ENCODE data around the gene LZIC.

The LZIC gene

DNA sequence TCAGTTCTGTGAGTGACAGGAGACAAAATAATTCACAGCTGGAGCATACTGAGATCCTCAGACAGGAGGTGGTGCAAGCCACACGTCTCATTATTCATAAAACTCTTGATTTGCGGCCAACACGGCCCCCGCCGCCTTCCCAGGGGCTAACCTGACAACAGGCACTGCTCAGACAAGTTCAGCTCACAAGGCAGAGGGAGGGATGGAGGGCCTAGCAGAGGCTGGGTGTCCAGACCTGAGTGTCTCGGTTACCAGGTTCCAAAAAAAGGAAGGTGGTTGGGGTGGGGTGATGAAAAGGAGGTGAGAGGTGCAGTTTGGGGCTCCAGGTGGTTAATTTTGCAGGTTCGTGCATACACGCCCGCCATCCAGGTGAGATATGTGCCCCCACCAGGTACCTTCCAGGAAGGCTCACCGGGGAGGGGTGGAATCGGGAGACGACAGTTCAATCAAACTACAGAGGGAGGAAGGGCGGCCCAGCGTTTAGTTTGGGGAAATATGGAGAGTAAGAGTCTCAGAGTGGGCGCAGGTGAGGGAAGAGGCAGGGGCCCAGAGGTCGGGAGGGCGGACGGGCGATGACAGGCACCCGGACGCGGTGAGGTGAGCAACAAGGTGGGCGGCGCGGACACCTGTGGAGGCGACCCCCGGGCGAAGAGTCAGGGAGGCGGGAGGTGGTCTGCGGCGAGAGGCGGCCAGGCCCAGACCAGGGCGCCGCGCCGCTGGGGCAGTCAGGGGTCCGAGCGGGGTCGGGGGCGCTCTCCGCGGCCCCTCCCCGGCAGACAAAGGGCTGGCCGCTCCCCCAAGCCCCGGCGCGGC is 33.8 kb downstream of the LZIC start:
- Histone ChIP-seq H3K4me3 (ENCODE audit: low read length) (peak overlapping the region; percentile 80), H3K4me1 (ENCODE audit: control insufficient read depth, insufficient read depth, low read length) (peaks cover 23% of the 10 kb centered on the region), H3K27me3 (ENCODE audit: control insufficient read depth, insufficient read depth, low read length) (no peaks in the 10 kb centered on the region), H3K36me3 (ENCODE audit: insufficient read depth, low read length) (no peaks in the 10 kb centered on the region), H3K9me3 (replicated peaks; ENCODE audit: low read length) (no peaks in the 10 kb centered on the region), H3K9ac (ENCODE audit: low read depth, low read length) (peak overlapping the region; percentile 84), H3K4me2 (ENCODE audit: low read length) (peak overlapping the region; percentile 98)

DNA sequence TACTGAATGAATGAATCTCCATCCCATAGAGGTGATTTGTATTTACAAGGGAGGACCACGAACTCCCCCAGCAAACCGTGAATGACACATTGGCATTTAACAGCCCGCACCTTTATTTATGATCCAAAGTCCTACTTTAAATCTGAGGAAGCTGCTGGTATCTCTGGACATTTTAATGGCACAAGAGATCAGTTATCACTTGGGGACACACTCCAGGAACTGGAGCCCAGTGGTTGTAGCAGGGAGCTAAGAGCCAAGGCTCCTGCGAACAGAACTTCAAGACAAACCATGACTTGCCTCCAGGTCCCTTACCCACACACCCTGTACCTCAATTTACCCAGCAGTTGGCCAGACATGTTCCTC is 34.3 kb downstream of the LZIC start:
- H3K4me1 ChIP-seq (ENCODE audit: control insufficient read depth, insufficient read depth, low read length): peaks cover 23% of the 10 kb centered on the region
- peak overlapping the region; percentile 84 for H3K9ac ChIP-seq (ENCODE audit: low read depth, low read length)
- peak overlapping the region; percentile 80 for H3K4me3 ChIP-seq (ENCODE audit: low read length)
- peak overlapping the region; percentile 98 for H3K4me2 ChIP-seq (ENCODE audit: low read length)
- no peaks in the 10 kb centered on the region for H3K9me3 ChIP-seq (replicated peaks; ENCODE audit: low read length)
- no peaks in the 10 kb centered on the region for H3K36me3 ChIP-seq (ENCODE audit: insufficient read depth, low read length)
- no peaks in the 10 kb centered on the region for H3K27me3 ChIP-seq (ENCODE audit: control insufficient read depth, insufficient read depth, low read length)

- H3K4me1 ChIP-seq (ENCODE audit: control insufficient read depth, insufficient read depth, low read length): peaks cover 23% of the 10 kb centered on the region
- no peak overlapping the region for H3K9ac ChIP-seq (ENCODE audit: low read depth, low read length)
- no peaks in the 10 kb centered on the region for H3K9me3 ChIP-seq (replicated peaks; ENCODE audit: low read length)
- no peak overlapping the region for H3K4me2 ChIP-seq (ENCODE audit: low read length)
- no peak overlapping the region for H3K4me3 ChIP-seq (ENCODE audit: low read length)
- H3K27me3 ChIP-seq (ENCODE audit: control insufficient read depth, insufficient read depth, low read length): no peaks in the 10 kb centered on the region
- no peaks in the 10 kb centered on the region for H3K36me3 ChIP-seq (ENCODE audit: insufficient read depth, low read length)
Observed at GRCh38 chr1:9907441-9907840, 35.8 kb downstream of the LZIC start.

DNA sequence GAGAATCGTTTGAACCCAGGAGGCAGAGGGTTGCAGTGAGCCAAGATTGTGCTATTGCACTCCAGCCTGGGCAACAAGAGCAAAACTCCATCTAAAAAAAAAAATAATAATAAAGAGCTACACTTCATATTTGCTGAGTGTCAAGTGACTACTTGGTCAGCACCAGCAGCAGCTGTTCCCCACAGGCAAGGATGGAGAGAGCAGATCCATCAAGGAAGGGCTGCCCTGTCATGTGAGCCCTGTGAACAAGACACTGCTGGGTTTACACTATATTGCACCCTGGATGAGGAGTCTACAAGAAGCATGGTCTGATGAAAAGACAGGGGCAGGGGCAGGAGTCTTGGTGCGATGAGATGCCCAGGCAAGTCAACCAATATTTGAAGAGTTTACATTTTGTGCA is 36.7 kb downstream of the LZIC start:
- H3K4me2 ChIP-seq (ENCODE audit: low read length): no peak overlapping the region
- no peak overlapping the region for H3K9ac ChIP-seq (ENCODE audit: low read depth, low read length)
- no peaks in the 10 kb centered on the region for H3K27me3 ChIP-seq (ENCODE audit: control insufficient read depth, insufficient read depth, low read length)
- no peak overlapping the region for H3K4me3 ChIP-seq (ENCODE audit: low read length)
- no peaks in the 10 kb centered on the region for H3K9me3 ChIP-seq (replicated peaks; ENCODE audit: low read length)
- H3K4me1 ChIP-seq (ENCODE audit: control insufficient read depth, insufficient read depth, low read length): peaks cover 23% of the 10 kb centered on the region
- no peaks in the 10 kb centered on the region for H3K36me3 ChIP-seq (ENCODE audit: insufficient read depth, low read length)

DNA sequence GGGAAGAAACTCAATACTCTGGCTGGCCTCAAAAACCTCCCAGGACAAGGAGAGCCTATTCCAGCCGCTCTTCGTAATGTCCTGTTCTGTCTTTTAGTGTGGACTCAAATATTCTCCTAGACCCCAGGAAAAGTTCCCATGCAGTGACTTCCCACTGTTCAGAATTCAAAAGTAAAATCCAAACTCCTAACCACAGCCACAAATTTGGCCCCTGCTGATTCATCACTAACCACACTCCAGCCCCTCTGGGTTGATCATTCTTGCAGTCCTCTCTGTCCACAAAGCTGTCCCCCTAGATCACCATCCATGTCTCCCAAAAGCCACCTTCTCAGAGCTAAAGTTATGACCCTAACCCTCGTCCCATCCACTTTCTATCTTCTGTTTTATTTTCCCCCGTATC is 38.2 kb downstream of the LZIC start:
- no peak overlapping the region for H3K4me2 ChIP-seq (ENCODE audit: low read length)
- H3K9me3 ChIP-seq (replicated peaks; ENCODE audit: low read length): no peaks in the 10 kb centered on the region
- H3K27me3 ChIP-seq (ENCODE audit: control insufficient read depth, insufficient read depth, low read length): no peaks in the 10 kb centered on the region
- no peaks in the 10 kb centered on the region for H3K36me3 ChIP-seq (ENCODE audit: insufficient read depth, low read length)
- no peak overlapping the region for H3K9ac ChIP-seq (ENCODE audit: low read depth, low read length)
- no peak overlapping the region for H3K4me3 ChIP-seq (ENCODE audit: low read length)
- H3K4me1 ChIP-seq (ENCODE audit: control insufficient read depth, insufficient read depth, low read length): peaks cover 16% of the 10 kb centered on the region

- H3K36me3 ChIP-seq (ENCODE audit: insufficient read depth, low read length): no peaks in the 10 kb centered on the region
- no peak overlapping the region for H3K4me3 ChIP-seq (ENCODE audit: low read length)
- no peaks in the 10 kb centered on the region for H3K27me3 ChIP-seq (ENCODE audit: control insufficient read depth, insufficient read depth, low read length)
- no peaks in the 10 kb centered on the region for H3K9me3 ChIP-seq (replicated peaks; ENCODE audit: low read length)
- no peak overlapping the region for H3K4me2 ChIP-seq (ENCODE audit: low read length)
- peaks cover 16% of the 10 kb centered on the region for H3K4me1 ChIP-seq (ENCODE audit: control insufficient read depth, insufficient read depth, low read length)
- H3K9ac ChIP-seq (ENCODE audit: low read depth, low read length): no peak overlapping the region
Observed at GRCh38 chr1:9904596-9904995, 38.6 kb downstream of the LZIC start.

DNA sequence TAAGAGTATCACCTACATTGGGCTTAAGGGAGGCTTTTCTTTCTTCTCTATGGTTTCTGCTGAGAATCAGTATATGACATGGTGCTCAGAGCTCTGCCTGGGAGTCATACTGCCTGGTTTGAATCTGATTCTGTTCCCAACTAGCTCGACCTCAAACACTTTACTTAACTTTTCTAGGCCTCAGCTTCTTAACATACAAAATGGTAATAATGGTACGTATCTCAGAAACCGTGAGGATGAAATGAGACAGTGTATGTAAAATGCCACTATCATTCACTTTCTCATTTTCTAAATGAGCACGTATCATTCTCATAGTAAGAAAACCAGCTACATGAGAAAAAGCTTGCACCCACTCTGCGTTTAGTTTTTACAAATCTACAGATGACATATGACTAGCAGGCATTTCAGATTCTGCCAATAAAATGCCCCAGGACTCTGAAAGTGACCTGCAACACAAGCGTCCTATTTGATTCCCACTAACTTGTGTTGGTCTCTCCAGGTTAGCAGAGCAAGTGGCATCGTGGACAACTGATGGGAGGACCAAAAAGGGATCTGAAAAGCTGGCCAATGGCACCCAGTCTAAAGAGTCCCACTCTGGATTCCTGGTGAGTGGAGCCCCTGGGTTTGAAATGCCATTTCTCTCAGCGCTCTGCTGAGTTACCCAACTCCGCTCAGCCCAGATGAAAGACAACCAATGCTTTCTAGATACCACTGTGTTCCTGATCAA is 39.2 kb downstream of the LZIC start:
- Histone ChIP-seq H3K36me3 (ENCODE audit: insufficient read depth, low read length) (no peaks in the 10 kb centered on the region), H3K4me2 (ENCODE audit: low read length) (no peak overlapping the region), H3K9me3 (replicated peaks; ENCODE audit: low read length) (no peaks in the 10 kb centered on the region), H3K27me3 (ENCODE audit: control insufficient read depth, insufficient read depth, low read length) (no peaks in the 10 kb centered on the region), H3K4me3 (ENCODE audit: low read length) (no peak overlapping the region), H3K9ac (ENCODE audit: low read depth, low read length) (no peak overlapping the region), H3K4me1 (ENCODE audit: control insufficient read depth, insufficient read depth, low read length) (peaks cover 10% of the 10 kb centered on the region)

GRCh38 chr1:9902060-9902452 is 41.1 kb downstream of the LZIC start:
- H3K27me3 ChIP-seq (ENCODE audit: control insufficient read depth, insufficient read depth, low read length): no peaks in the 10 kb centered on the region
- H3K4me3 ChIP-seq (ENCODE audit: low read length): no peak overlapping the region
- H3K4me1 ChIP-seq (ENCODE audit: control insufficient read depth, insufficient read depth, low read length): peaks cover 13% of the 10 kb centered on the region
- no peaks in the 10 kb centered on the region for H3K9me3 ChIP-seq (replicated peaks; ENCODE audit: low read length)
- no peak overlapping the region for H3K9ac ChIP-seq (ENCODE audit: low read depth, low read length)
- no peaks in the 10 kb centered on the region for H3K36me3 ChIP-seq (ENCODE audit: insufficient read depth, low read length)
- H3K4me2 ChIP-seq (ENCODE audit: low read length): no peak overlapping the region

DNA sequence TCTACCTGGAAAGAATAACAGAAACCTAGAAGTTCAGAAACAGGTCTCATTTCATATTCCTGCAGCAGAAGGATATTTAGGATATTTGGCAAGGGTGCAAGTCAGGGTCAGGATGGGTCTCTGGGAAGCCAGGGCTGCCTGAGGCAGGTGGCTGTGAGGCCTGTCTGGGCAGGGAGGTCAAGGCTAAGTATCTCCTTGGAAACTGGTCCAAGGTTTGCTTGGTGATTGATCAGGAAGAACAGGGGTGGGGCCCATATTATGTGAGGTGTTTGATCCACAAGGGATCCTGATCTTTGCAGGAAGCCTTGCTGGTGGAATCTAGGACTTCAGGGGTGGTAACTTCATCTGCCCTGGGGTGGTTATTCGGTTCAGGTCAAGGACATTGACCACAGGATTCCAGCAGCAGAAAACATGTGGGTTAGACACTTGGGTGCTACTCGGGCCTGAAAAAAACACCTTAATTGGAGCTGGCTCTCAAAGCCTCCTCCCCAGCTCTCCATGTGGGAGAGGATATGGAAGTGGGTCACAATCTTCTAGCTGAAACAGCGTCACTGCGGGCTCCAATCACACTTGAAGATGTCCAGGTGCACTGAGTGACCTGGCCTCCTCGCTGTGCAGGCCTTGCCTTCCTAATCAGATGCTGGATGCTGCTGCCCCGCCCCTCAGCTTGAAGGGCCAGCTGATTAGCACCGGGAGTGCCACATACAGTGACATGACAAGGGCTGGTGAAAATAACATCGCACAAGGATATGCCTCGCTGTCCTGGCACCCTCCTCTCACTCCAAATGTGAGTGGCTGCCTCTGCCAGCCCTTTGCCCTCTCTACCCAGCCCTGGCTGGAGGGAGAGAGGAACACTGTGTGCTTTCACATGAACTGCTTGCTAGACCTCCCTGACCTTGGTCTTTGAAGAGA is 41.8 kb downstream of the LZIC start:
- H3K4me2 ChIP-seq (ENCODE audit: low read length): no peak overlapping the region
- H3K4me3 ChIP-seq (ENCODE audit: low read length): no peak overlapping the region
- no peaks in the 10 kb centered on the region for H3K36me3 ChIP-seq (ENCODE audit: insufficient read depth, low read length)
- peaks cover 13% of the 10 kb centered on the region for H3K4me1 ChIP-seq (ENCODE audit: control insufficient read depth, insufficient read depth, low read length)
- no peaks in the 10 kb centered on the region for H3K9me3 ChIP-seq (replicated peaks; ENCODE audit: low read length)
- no peaks in the 10 kb centered on the region for H3K27me3 ChIP-seq (ENCODE audit: control insufficient read depth, insufficient read depth, low read length)
- no peak overlapping the region for H3K9ac ChIP-seq (ENCODE audit: low read depth, low read length)

GRCh38 chr1:9900142-9901043 is 42.8 kb downstream of the LZIC start:
- Histone ChIP-seq H3K36me3 (ENCODE audit: insufficient read depth, low read length) (no peaks in the 10 kb centered on the region), H3K4me3 (ENCODE audit: low read length) (no peak overlapping the region), H3K4me1 (ENCODE audit: control insufficient read depth, insufficient read depth, low read length) (peaks cover 13% of the 10 kb centered on the region), H3K4me2 (ENCODE audit: low read length) (no peak overlapping the region), H3K9ac (ENCODE audit: low read depth, low read length) (no peak overlapping the region), H3K27me3 (ENCODE audit: control insufficient read depth, insufficient read depth, low read length) (no peaks in the 10 kb centered on the region), H3K9me3 (replicated peaks; ENCODE audit: low read length) (no peaks in the 10 kb centered on the region)
